Panc1 (cell line): Measurements from ENCODE around the gene RAB21. TPM values are rescaled to one million over a fixed set of nuclear protein-coding genes. Genes with fewer than 3 reads are reported as not detected.

ENCODE experiments used
- ATAC-seq: fragments of 200-7000 bp; cut with Tn5 transposase; 2 replicates; pipeline ENCODE4 v1.9.1; 2020; ENCODE audit warnings: mild to moderate bottlenecking, moderate library complexity
- BruUV-seq: library from RNA; stranded (reverse); fragments of 400-500 nt; replicated peaks from 2 replicates; lab custom pipeline; 2021; lab: Mats Ljungman, UMichigan
- CTCF ChIA-PET: fragments of 300-600 bp; sonication (Branson Sonifier 250); formaldehyde crosslinking; loops from one replicate; lab custom pipeline; 2022; ENCODE audit warnings: antibody characterized with exemption; lab: Charles Lee
- POLR2A ChIA-PET: fragments of 300-600 bp; sonication (Branson Sonifier 250); formaldehyde crosslinking; loops from one replicate; lab custom pipeline; 2022; ENCODE audit warnings: antibody characterized with exemption; lab: Charles Lee
- DNase-seq: peaks from one replicate; pipeline ENCODE4 v3.0.0-alpha.2; 2010; ENCODE audit warnings: low read depth, low spot score
- H3K27ac ChIP-seq: 2 replicates; pipeline ENCODE4 v1.5.1; 2011; ENCODE audit warnings: mild to moderate bottlenecking, low read length, inconsistent platforms
- H3K27me3 ChIP-seq: fragments of 200-500 bp; sonication (Bioruptor generic); 2 replicates; pipeline ENCODE4 v1.6.0; 2014; ENCODE audit warnings: low read length, inconsistent platforms; ENCODE audit not compliant: control insufficient read depth, insufficient read depth
- H3K36me3 ChIP-seq: fragments of 200-500 bp; sonication (Bioruptor generic); 2 replicates; pipeline ENCODE4 v1.5.1; 2014; ENCODE audit warnings: inconsistent platforms, mild to moderate bottlenecking, low read length, moderate library complexity; ENCODE audit not compliant: control insufficient read depth, insufficient read depth
- H3K4me1 ChIP-seq: 2 replicates; pipeline ENCODE4 v1.5.1; 2011; ENCODE audit warnings: inconsistent platforms, mild to moderate bottlenecking, low read length, moderate library complexity; ENCODE audit not compliant: control insufficient read depth, insufficient read depth
- H3K4me3 ChIP-seq, 2 experiments: 2 replicates each; pipeline ENCODE4 v1.5.1; 2011 to 2012; ENCODE audit warnings: low read depth in 2 of 2, low read length in 2 of 2, mild to moderate bottlenecking in 2 of 2, inconsistent platforms in 1 of 2, moderate library complexity in 1 of 2
- H3K9me3 ChIP-seq: fragments of 200-500 bp; sonication (Bioruptor generic); 2 replicates; pipeline ENCODE4 v1.5.1; 2014; ENCODE audit warnings: low read depth, mild to moderate bottlenecking, inconsistent platforms, low read length, moderate library complexity; ENCODE audit not compliant: control insufficient read depth, insufficient read depth
- POLR2AphosphoS5 ChIP-seq: IDR thresholded peaks from 2 replicates; pipeline ENCODE4 v1.6.1; 2012; ENCODE audit warnings: mild to moderate bottlenecking, low read depth, low read length, moderate library complexity
- SIN3A ChIP-seq: IDR thresholded peaks from 2 replicates; pipeline ENCODE4 v1.6.1; 2012; ENCODE audit warnings: low read depth, mild to moderate bottlenecking, low read length, moderate library complexity, borderline replicate concordance; ENCODE audit not compliant: insufficient read depth
- TCF7L2 ChIP-seq: IDR thresholded peaks from 2 replicates; pipeline ENCODE4 v1.6.1; 2011; ENCODE audit warnings: mild to moderate bottlenecking, low read depth, low read length, inconsistent platforms
- in situ Hi-C: cut with HindIII; loops from 2 replicates; pipeline ENCODE4 v1.10.0; 2016; ENCODE audit warnings: low sequenced_read_pairs, low pct_unique_long_range_greater_than_20kb
- intact Hi-C: fragments of 100-400 bp; cut with micrococcal nuclease; formaldehyde crosslinking; loops from one replicate; pipeline ENCODE4 v1.10.0; 2022; ENCODE audit not compliant: unreplicated experiment
- total RNA-seq: library from RNA; stranded (reverse); gene quantifications from one replicate; pipeline ENCODE4 v1.2.1, GENCODE V29; 2021; ENCODE audit not compliant: unreplicated experiment
- TF ChIP-seq, protein P1 (sequence below), 2 experiments: IDR thresholded peaks; 2 replicates each; pipeline ENCODE4 v1.6.1; 2011 to 2012; ENCODE audit warnings: low read depth in 2 of 2, control low read depth in 1 of 2, low read length in 1 of 2, mild to moderate bottlenecking in 1 of 2, moderate library complexity in 1 of 2; ENCODE audit not compliant: insufficient read depth in 1 of 2
- TF ChIP-seq, protein P2 (sequence below): fragments of 450-650 bp; IDR thresholded peaks from 2 replicates; pipeline ENCODE4 v1.5.1; 2017; ENCODE audit warnings: mild to moderate bottlenecking

RAB21 gene
- total RNA-seq, 1 experiment from 2014 or later: 57.2 TPM

DNA sequence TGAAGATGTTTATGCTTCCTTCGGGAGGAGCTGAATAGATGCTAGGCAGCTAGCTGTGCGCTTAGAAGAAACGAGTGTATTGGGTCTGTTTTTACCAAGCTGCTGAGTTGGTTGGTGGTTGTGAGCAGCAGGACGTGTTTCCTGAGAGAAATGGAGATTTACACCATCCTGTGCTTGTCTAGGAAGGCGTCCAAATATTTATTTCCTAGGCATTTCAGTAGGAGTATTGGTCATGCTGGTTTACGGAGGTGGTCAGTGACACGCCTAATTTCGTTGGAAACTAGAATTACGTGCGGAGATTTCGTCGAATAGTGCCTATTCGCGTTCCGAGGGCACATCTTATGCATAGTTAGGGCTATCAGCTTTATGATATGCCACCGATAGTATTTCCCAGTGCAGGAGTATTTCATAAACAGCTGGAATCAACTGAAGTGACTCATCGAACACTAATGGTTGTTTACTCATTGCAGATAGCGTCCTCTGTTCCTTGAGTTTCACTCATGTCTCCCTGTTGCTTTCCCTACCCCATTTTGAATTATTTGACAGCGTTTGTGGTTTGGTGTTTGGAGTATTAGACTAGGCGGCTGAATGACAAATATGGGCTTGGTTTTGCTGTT, 85.7 kb downstream of the RAB21 start:
- H3K27ac ChIP-seq: peak overlapping the region; percentile 97
- BruUV-seq: no TSS peak
- ATAC-seq (peak; percentile 23), DNase-seq (peak; percentile 30)
- intact Hi-C loops: no loop called here
- POLR2A ChIA-PET: no interaction called here
- CTCF ChIA-PET: no interaction called here
- TF ChIP-seq POLR2AphosphoS5 (no peak), SIN3A (0 out of 2 replicates have a peak, but pooled peaks have one; percentile 45)
- H3K9me3 ChIP-seq: no peaks in the 10 kb centered on the region
- H3K36me3 ChIP-seq: no peaks in the 10 kb centered on the region; the same call in 1 of the 2 replicates
- no peaks in the 10 kb centered on the region for H3K27me3 ChIP-seq
- peaks cover 18% of the 10 kb centered on the region for H3K4me1 ChIP-seq
- in situ Hi-C loops: no loop called here
- H3K4me3 ChIP-seq: peak overlapping the region; percentile 93 to 99

DNA sequence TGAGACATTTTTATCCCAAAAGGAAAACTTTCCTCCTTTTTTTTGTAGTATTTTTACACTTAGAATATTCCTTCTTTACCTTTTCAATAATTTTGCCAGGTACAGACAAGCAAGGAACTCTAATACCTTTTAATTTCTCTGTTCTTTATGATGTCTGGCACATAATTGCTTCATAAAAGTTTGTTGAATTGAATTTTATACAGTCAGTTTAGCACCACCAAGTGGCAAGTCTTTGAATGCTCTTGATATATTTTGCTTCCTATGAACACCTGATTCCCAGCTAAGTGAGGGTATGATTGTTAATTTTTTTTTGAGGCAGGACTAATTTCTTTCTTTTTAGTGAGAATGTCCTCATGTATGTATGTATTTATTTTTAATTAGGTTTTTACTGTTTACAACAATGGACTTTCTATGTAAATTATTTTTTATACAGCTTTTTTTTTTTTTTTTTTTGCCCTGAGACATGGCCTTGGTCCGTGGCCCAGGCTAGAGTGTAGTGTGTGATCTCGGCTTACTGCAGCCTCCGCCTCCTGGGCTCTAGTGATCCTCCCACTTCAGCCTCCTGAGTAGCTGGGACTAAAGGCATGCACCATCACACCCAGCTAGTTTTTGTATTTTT, 91.8 kb downstream of the RAB21 start:
- Histone ChIP-seq H3K4me1 (peaks cover 11% of the 10 kb centered on the region; the same call in 1 of the 2 replicates), H3K27me3 (no peaks in the 10 kb centered on the region), H3K4me3 (no peak overlapping the region), H3K36me3 (no peaks in the 10 kb centered on the region), H3K27ac (no peak overlapping the region), H3K9me3 (no peaks in the 10 kb centered on the region)
- BruUV-seq: no TSS peak
- ChIA-PET CTCF (interaction anchor here (0.5 to 0.8 kb wide), 7 partner anchors 30 to 1967 kb away, joined by 3 to 8 read pairs (median 4); no protein-coding TSS in a partner anchor), POLR2A (interaction anchor here (0.6 to 0.8 kb wide), 3 partner anchors 24 to 737 kb away, joined by 3 to 13 read pairs (median 5); no protein-coding TSS in a partner anchor)
- DNase-seq: no peak
- in situ Hi-C loops: no loop called here
- intact Hi-C loops: loop anchor here (5.0 kb wide), 1 partner anchor 64 kb away; no protein-coding TSS in a partner anchor
- no peak for ATAC-seq
- TF ChIP-seq, protein P1, sequence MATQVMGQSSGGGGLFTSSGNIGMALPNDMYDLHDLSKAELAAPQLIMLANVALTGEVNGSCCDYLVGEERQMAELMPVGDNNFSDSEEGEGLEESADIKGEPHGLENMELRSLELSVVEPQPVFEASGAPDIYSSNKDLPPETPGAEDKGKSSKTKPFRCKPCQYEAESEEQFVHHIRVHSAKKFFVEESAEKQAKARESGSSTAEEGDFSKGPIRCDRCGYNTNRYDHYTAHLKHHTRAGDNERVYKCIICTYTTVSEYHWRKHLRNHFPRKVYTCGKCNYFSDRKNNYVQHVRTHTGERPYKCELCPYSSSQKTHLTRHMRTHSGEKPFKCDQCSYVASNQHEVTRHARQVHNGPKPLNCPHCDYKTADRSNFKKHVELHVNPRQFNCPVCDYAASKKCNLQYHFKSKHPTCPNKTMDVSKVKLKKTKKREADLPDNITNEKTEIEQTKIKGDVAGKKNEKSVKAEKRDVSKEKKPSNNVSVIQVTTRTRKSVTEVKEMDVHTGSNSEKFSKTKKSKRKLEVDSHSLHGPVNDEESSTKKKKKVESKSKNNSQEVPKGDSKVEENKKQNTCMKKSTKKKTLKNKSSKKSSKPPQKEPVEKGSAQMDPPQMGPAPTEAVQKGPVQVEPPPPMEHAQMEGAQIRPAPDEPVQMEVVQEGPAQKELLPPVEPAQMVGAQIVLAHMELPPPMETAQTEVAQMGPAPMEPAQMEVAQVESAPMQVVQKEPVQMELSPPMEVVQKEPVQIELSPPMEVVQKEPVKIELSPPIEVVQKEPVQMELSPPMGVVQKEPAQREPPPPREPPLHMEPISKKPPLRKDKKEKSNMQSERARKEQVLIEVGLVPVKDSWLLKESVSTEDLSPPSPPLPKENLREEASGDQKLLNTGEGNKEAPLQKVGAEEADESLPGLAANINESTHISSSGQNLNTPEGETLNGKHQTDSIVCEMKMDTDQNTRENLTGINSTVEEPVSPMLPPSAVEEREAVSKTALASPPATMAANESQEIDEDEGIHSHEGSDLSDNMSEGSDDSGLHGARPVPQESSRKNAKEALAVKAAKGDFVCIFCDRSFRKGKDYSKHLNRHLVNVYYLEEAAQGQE (IDR thresholded peaks at IDR 0.05; ENCODE audit: insufficient read depth in 1 of 2, low read depth in 2 of 2, low read length in 1 of 2): no peak
- TF ChIP-seq TCF7L2 (no peak), POLR2AphosphoS5 (no peak), SIN3A (no peak)
- TF ChIP-seq, protein P2, sequence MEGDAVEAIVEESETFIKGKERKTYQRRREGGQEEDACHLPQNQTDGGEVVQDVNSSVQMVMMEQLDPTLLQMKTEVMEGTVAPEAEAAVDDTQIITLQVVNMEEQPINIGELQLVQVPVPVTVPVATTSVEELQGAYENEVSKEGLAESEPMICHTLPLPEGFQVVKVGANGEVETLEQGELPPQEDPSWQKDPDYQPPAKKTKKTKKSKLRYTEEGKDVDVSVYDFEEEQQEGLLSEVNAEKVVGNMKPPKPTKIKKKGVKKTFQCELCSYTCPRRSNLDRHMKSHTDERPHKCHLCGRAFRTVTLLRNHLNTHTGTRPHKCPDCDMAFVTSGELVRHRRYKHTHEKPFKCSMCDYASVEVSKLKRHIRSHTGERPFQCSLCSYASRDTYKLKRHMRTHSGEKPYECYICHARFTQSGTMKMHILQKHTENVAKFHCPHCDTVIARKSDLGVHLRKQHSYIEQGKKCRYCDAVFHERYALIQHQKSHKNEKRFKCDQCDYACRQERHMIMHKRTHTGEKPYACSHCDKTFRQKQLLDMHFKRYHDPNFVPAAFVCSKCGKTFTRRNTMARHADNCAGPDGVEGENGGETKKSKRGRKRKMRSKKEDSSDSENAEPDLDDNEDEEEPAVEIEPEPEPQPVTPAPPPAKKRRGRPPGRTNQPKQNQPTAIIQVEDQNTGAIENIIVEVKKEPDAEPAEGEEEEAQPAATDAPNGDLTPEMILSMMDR: peak; percentile 75; the same call in 1 of the 2 replicates
